COLO668 (cell line): Measurements from ENCODE around the gene KTN1.

Experiments used
- DNase-seq: peaks from one replicate; lab custom pipeline; 2025; ENCODE audit not compliant: unreplicated experiment; lab: John Stamatoyannopoulos, UW

KTN1 gene

GRCh38 chr14:55671641-55672040 is 91.6 kb downstream of the KTN1 start:
- DNase-seq = no peak

- DNase-seq = no peak
Observed at GRCh38 chr14:55673048-55673447, 93.0 kb downstream of the KTN1 start.

- DNase-seq = no peak
Observed at GRCh38 chr14:55681096-55681495, 101.1 kb downstream of the KTN1 start.

GRCh38 chr14:55684956-55685584 is 105.1 kb downstream of the KTN1 start:
- no peak for DNase-seq

- no peak for DNase-seq
Observed at GRCh38 chr14:55686713-55687112, 106.7 kb downstream of the KTN1 start.

- no peak for DNase-seq
Observed at GRCh38 chr14:55688566-55688965, 108.6 kb downstream of the KTN1 start.

- no peak for DNase-seq
Observed at GRCh38 chr14:55689981-55690871, 110.2 kb downstream of the KTN1 start.

GRCh38 chr14:55691659-55692058 is 111.7 kb downstream of the KTN1 start:
- no peak for DNase-seq

- DNase-seq = no peak
Observed at GRCh38 chr14:55693904-55694303, 113.9 kb downstream of the KTN1 start.

- no peak for DNase-seq
Observed at GRCh38 chr14:55697414-55697861, 117.4 kb downstream of the KTN1 start.

- DNase-seq = no peak
Observed at GRCh38 chr14:55698051-55698450, 118.0 kb downstream of the KTN1 start.

GRCh38 chr14:55699131-55700057 is 119.4 kb downstream of the KTN1 start:
- DNase-seq = peak; percentile 38

GRCh38 chr14:55701638-55702037 is 121.6 kb downstream of the KTN1 start:
- DNase-seq = no peak

- no peak for DNase-seq
Observed at GRCh38 chr14:55702511-55702910, 122.5 kb downstream of the KTN1 start.

GRCh38 chr14:55704654-55705053 is 124.6 kb downstream of the KTN1 start:
- no peak for DNase-seq

- peak; percentile 90 for DNase-seq
Observed at GRCh38 chr14:55705651-55706364, 125.8 kb downstream of the KTN1 start.

GRCh38 chr14:55706365-55706684 is 126.3 kb downstream of the KTN1 start:
- DNase-seq = no peak

GRCh38 chr14:55706893-55707292 is 126.9 kb downstream of the KTN1 start:
- DNase-seq = no peak

GRCh38 chr14:55707365-55707804 is 127.4 kb downstream of the KTN1 start:
- DNase-seq = no peak

GRCh38 chr14:55710506-55711041 is 130.6 kb downstream of the KTN1 start:
- no peak for DNase-seq
